GM19193 (cell line): ENCODE data around the gene ATP2C1.

Experiments used
- POLR2A ChIP-seq: IDR thresholded peaks from 4 replicates; pipeline ENCODE4 v1.6.1; 2011; ENCODE audit not compliant: insufficient read depth, insufficient read length; ENCODE audit errors: extremely low read depth

Gene ATP2C1

DNA sequence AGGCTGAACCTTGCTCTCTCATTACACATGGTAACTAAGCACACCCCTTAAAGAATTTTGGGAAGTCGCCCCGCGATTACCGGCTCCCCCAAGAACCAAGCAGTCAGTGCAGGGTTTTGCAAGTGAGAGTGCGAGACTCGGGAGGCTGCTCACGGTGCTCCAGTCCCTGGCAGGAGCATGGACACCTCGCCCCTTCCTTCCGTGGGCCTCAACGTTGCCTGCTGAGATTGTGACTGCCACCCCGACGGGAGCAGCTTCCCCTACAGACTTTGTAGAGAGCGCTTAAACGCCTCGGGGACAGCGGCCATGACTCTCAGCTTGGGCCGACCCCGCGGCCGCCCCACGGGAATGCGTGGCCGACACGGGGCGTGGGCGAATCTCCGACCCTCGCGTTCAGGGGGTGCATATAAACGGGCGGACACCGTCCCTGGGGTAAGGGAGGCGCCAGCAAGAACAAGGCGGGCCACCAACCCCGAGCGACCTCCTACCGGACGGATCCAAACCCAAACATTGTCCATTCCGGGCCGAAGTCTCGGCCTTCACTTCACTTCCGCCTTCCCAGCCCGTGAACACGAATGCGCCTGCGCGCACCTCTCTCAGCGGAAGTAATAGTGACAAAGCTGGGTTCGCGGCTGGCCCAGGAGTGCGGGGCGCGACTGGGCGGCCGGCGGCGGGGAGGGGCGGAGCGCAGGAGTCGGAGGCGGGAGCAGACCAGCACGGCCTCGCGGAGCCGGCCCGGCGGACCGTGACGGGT is at the start of gene ATP2C1:
ATP2C1 (plus strand) TSS at position 709 of the 754 bp plus-strand sequence. CDS start 686 bp downstream, outside the sequence.
- peak; percentile 91 for TF ChIP-seq POLR2A

DNA sequence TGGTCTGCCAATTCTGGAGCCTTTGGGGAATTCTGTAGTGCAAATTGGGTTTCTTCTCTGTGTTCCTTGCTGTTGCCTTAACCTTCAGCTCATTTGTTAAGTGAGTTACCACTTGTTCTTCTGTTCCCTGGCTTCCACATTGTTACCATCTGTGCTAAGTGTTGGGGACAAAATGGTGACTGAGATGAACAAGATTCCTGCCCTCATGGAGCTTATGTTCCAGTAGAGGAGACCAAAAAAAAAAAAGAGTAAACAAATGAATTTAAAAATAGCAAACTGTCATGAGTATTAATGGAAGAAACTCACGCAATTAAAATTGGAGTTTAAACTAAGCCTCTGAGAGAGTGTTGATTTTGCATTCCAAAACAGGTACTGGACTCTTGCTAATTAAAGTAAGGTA is 49.4 kb upstream of the ATP2C1 start:
- no peak for TF ChIP-seq POLR2A

DNA sequence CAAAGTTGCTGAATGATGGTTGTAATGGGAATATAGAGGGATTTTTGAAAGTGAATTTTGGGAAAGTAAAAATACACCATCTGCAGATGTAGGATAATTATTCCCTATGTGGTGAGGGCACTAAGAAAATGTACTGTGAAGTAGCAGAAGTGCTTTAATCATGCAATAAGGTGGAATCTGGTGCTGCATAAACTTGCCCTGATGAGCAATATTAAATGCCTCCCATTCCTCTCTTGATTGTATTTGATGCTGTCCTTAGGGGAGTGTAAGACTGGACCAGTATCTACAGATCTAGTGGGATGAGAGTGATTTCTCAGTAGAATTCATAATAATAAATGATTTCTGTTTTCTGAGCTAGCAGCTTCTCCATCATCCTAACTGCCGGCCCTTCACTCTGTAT is 47.7 kb upstream of the ATP2C1 start:
- no peak for TF ChIP-seq POLR2A

- TF ChIP-seq POLR2A: no peak
Measured at GRCh38 chr3:130849091-130849552, 44.8 kb upstream of the ATP2C1 start.

GRCh38 chr3:130850044-130850797 is 43.7 kb upstream of the ATP2C1 start:
- peak; percentile 39 for TF ChIP-seq POLR2A

DNA sequence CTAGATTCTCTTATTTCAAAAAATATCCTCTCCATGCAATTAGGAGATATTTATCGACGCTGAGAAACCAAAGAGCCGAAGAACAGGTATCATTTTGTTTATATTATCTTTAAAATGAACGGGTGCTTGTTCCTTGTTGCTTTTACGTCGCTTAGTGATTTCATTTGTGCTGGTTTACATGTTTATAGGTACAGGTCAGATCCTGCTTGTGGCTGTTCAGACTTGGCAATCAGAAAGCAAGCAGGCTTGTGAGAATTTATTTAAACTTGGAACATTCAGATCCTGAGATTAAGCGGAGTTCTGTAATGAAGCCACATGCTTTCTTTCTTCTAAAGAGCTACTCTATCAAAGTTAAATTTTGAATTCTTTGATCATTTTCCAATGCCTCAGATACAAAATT is 43.0 kb upstream of the ATP2C1 start:
- TF ChIP-seq POLR2A: peak; percentile 1

DNA sequence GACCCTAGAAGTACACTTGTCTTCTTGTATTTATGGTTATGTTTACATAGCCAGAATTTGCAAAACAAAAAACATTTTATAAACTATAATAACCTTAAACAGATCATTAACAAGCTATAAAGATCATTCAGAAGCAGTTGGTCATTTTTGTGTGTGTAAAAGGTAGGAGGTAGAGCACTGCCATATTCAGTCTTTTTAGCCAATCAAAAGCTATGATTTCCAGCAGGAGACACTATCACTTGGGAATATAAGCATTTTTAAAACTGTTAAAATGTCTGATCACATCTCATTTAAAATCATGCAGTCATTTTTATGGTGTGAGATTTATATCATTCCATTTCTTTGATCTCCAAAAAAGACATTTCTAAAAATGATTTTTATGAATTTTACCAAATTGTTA is 42.6 kb upstream of the ATP2C1 start:
- no peak for TF ChIP-seq POLR2A

DNA sequence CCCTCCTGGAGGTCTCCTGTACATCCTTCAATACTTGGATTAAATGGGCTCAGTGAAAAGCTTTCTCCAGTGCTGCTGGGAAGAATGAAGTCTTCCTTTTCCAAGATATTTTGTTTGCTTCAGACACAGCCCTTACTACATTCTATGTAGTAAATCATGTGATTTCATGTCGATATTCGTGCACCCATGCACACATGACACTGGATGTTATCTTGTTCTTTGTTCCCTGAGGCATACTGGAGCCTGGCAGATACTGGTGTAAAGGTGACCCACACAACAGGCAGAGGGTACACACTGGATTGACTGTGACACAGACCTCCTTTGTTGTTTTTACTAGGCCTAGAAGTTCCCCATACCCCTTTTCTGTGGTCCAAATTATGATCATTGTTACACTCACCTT is 40.3 kb upstream of the ATP2C1 start:
- TF ChIP-seq POLR2A: no peak

GRCh38 chr3:130854208-130854864 is 39.5 kb upstream of the ATP2C1 start:
- no peak for TF ChIP-seq POLR2A

- no peak for TF ChIP-seq POLR2A
Measured at GRCh38 chr3:130857336-130858026, 36.4 kb upstream of the ATP2C1 start.

DNA sequence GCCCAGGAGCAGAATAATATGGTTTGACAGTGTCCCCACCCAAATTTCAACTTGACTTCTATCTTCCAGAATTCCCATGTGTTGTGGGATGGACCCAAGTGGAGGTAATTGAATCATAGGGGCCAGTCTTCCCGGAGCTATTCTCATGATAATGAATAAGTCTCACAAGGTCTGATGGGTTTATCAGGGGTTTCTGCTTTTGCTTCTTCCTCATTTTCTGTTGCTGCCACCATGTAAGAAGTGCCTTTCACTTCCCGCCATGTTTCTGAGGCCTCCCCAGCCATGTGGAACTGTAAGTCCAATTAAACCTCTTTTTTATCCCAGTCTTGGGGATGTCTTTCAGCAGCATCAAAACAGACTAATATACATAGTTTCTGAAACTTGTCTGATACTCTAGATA is 28.4 kb upstream of the ATP2C1 start:
- TF ChIP-seq POLR2A: no peak

DNA sequence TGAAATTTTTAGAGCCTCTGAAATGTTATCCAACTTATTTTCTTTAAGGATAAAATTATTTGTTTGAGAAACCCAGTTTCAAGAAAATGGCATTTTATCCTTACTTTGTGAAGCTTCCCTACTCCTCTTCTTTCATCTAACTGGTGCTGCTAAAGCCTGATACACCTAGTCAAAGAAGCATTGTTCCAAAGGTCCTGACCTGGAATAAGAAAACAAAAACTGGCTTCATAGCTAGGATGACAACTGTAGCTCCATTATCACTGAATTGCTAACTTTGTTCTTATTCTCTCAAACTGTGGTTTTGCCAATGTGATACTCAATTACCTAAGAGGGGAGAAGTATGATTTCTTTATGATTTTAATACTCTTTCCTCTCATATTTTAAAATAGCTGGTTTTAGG is 27.6 kb upstream of the ATP2C1 start:
- TF ChIP-seq POLR2A: no peak

- no peak for TF ChIP-seq POLR2A
Measured at GRCh38 chr3:130870423-130870822, 23.5 kb upstream of the ATP2C1 start.

DNA sequence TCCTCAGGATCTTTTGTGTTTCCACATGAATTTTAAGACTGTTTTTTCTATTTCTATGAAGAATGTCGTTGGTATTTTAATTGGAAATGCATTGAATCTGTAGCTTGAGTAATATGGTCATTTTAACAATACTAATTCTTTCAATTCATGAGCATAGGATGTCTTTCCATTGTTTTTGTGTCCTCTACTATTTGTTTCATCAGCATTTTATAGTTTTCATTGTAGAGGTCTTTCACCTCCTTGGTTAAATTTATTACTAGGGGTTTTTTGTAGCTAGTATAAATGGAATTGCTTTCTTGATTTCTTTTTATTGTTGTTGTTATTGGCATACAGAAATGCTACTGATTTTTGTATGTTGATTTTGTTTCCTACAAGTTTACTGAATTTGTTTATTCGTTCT is 17.3 kb upstream of the ATP2C1 start:
- TF ChIP-seq POLR2A: no peak

- TF ChIP-seq POLR2A: no peak
Measured at GRCh38 chr3:130878464-130878863, 15.4 kb upstream of the ATP2C1 start.
